ENCODE data around the gene PCSK5. TPM values are rescaled to one million over a fixed set of nuclear protein-coding genes. Genes with fewer than 3 reads are reported as not detected.
A peak's percentile ranks its signal among the peaks of the same experiment; 100 is the strongest.

The PCSK5 gene
- total RNA-seq, result 10 to 100 TPM in 4 of 5 experiments, 1 to 10 TPM in 1; 5.2 to 35.0 (median 24.6) TPM
- polyA plus RNA-seq, result 10 to 100 TPM; 17.3 to 19.1 TPM
- 104 reads per million, percentile 85 among the genes with 10 or more reads in this experiment for total RNA-seq

- Histone ChIP-seq H3K27ac (ENCODE audit: low read depth, low read length) (peak within 1 kb of the TSS; percentile 77), H3K27me3 (ENCODE audit: control insufficient read depth in 2 of 2, insufficient read depth in 2 of 2, low read length in 2 of 2) (no peaks in the 10 kb centered on the region), H3K4me3 (ENCODE audit: low read length) (peak within 1 kb of the TSS; percentile 70), H3K4me1 (ENCODE audit: control insufficient read depth in 2 of 2, insufficient read depth in 2 of 2, low read length in 2 of 2) (peaks cover 0 to 15% of the 10 kb centered on the region in 2 donors), H3K36me3 (ENCODE audit: control insufficient read depth in 2 of 3, insufficient read depth in 3 of 3, low read length in 3 of 3) (peaks cover 0 to 6% (median 0%) of the 10 kb centered on the region in 3 experiments), H3K9me3 (ENCODE audit: control insufficient read depth in 2 of 3, low read length in 3 of 3) (no peaks in the 10 kb centered on the region)
- Mint-ChIP-seq H3K4me3 (peak within 1 kb of the TSS; percentile 91 to 99 (median 97)), H3K27ac (peak within 1 kb of the TSS; percentile 81 to 95 (median 90)), H3K4me1 (peaks cover 35 to 59% (median 49%) of the 10 kb centered on the region in 7 donors), H3K9me3 (no peaks in the 10 kb centered on the region), H3K36me3 (no peaks in the 10 kb centered on the region), H3K27me3 (peaks cover 0 to 50% (median 0%) of the 10 kb centered on the region in 5 donors)
- ChIA-PET CTCF (interaction anchor here (1.0 kb wide), 1 partner anchor 38 kb away, joined by 3 read pairs; no protein-coding TSS in a partner anchor), POLR2A (interaction anchor here (0.6 to 1.9 kb wide), 11 partner anchors 19 to 863 kb away, joined by 3 to 8 read pairs (median 3); partner anchors contain the start of gene CARNMT1)
- ATAC-seq (peak; percentile 95), DNase-seq (peak; percentile 65 to 94 (median 90))
- intact Hi-C loops (cut with micrococcal nuclease), result loop anchor here (1.0 to 10.0 kb wide), 19 partner anchors 20 to 1288 kb away; partner anchors contain the start of genes CARNMT1 (in 2 of the 2), GCNT1 (in 2 of the 2), NMRK1 (in 2 of the 2) and OSTF1 (in 2 of the 2)
Observed at GRCh38 chr9:75890472-75891276, at the start of gene PCSK5. PCSK5 (plus strand) TSS chr9:75890673; CDS start chr9:75891182, 509 bp downstream.

- Mint-ChIP-seq H3K9me3 (peaks cover 0 to 8% (median 0%) of the 10 kb centered on the region in 11 donors), H3K27me3 (peaks cover 0 to 4% (median 0%) of the 10 kb centered on the region in 5 donors), H3K36me3 (no peaks in the 10 kb centered on the region), H3K27ac (no peak overlapping the region), H3K4me1 (no peaks in the 10 kb centered on the region), H3K4me3 (no peak overlapping the region)
- DNase-seq (no peak), ATAC-seq (no peak)
- H3K9me3 ChIP-seq (ENCODE audit: control insufficient read depth in 2 of 3, low read length in 3 of 3), result no peaks in the 10 kb centered on the region
- ChIA-PET POLR2A (no interaction called here), CTCF (no interaction called here)
- no peaks in the 10 kb centered on the region for H3K27me3 ChIP-seq (ENCODE audit: control insufficient read depth in 2 of 2, insufficient read depth in 2 of 2, low read length in 2 of 2)
- H3K4me1 ChIP-seq (ENCODE audit: control insufficient read depth in 2 of 2, insufficient read depth in 2 of 2, low read length in 2 of 2), result no peaks in the 10 kb centered on the region
- H3K4me3 ChIP-seq (ENCODE audit: low read length), result no peak overlapping the region
- intact Hi-C loops (cut with micrococcal nuclease), result no loop called here
- no peak overlapping the region for H3K27ac ChIP-seq (ENCODE audit: low read depth, low read length)
- H3K36me3 ChIP-seq (ENCODE audit: control insufficient read depth in 2 of 3, insufficient read depth in 3 of 3, low read length in 3 of 3), result no peaks in the 10 kb centered on the region
Observed at GRCh38 chr9:75844321-75844720, 46.2 kb upstream of the PCSK5 start.

GRCh38 chr9:75845806-75846205, 44.7 kb upstream of the PCSK5 start:
- Histone ChIP-seq H3K4me3 (ENCODE audit: low read length) (no peak overlapping the region), H3K4me1 (ENCODE audit: control insufficient read depth in 2 of 2, insufficient read depth in 2 of 2, low read length in 2 of 2) (no peaks in the 10 kb centered on the region), H3K36me3 (ENCODE audit: control insufficient read depth in 2 of 3, insufficient read depth in 3 of 3, low read length in 3 of 3) (no peaks in the 10 kb centered on the region), H3K9me3 (ENCODE audit: control insufficient read depth in 2 of 3, low read length in 3 of 3) (no peaks in the 10 kb centered on the region), H3K27me3 (ENCODE audit: control insufficient read depth in 2 of 2, insufficient read depth in 2 of 2, low read length in 2 of 2) (no peaks in the 10 kb centered on the region), H3K27ac (ENCODE audit: low read depth, low read length) (no peak overlapping the region)
- Mint-ChIP-seq H3K27ac (no peak overlapping the region), H3K9me3 (peaks cover 0 to 8% (median 0%) of the 10 kb centered on the region in 11 donors), H3K36me3 (no peaks in the 10 kb centered on the region), H3K4me1 (no peaks in the 10 kb centered on the region), H3K4me3 (no peak overlapping the region), H3K27me3 (peaks cover 0 to 4% (median 0%) of the 10 kb centered on the region in 5 donors)
- ChIA-PET CTCF (interaction anchor here (0.5 to 0.6 kb wide), 2 partner anchors 18 to 375 kb away, joined by 4 to 5 read pairs; no protein-coding TSS in a partner anchor), POLR2A (no interaction called here)
- ATAC-seq (no peak), DNase-seq (no peak)
- intact Hi-C loops (cut with micrococcal nuclease), result no loop called here

GRCh38 chr9:75847085-75847484, 43.4 kb upstream of the PCSK5 start:
- Mint-ChIP-seq H3K27me3 (peaks cover 0 to 2% (median 0%) of the 10 kb centered on the region in 5 donors), H3K36me3 (peaks cover 0 to 3% (median 0%) of the 10 kb centered on the region in 5 donors)
- POLR2A ChIA-PET, result interaction anchor here (0.5 kb wide), 1 partner anchor 11 kb away, joined by 3 read pairs; no protein-coding TSS in a partner anchor

GRCh38 chr9:75850459-75851200, 39.8 kb upstream of the PCSK5 start:
- Mint-ChIP-seq H3K27me3 (no peaks in the 10 kb centered on the region), H3K9me3 (no peaks in the 10 kb centered on the region), H3K36me3 (peaks cover 0 to 3% (median 0%) of the 10 kb centered on the region in 5 donors), H3K27ac (no peak overlapping the region), H3K4me3 (no peak overlapping the region), H3K4me1 (no peaks in the 10 kb centered on the region)
- H3K4me1 ChIP-seq (ENCODE audit: control insufficient read depth in 2 of 2, insufficient read depth in 2 of 2, low read length in 2 of 2), result no peaks in the 10 kb centered on the region
- no peak overlapping the region for H3K4me3 ChIP-seq (ENCODE audit: low read length)
- H3K27me3 ChIP-seq (ENCODE audit: control insufficient read depth in 2 of 2, insufficient read depth in 2 of 2, low read length in 2 of 2), result no peaks in the 10 kb centered on the region
- intact Hi-C loops (cut with micrococcal nuclease), result no loop called here
- ATAC-seq, result no peak
- DNase-seq, result no peak
- H3K36me3 ChIP-seq (ENCODE audit: control insufficient read depth in 2 of 3, insufficient read depth in 3 of 3, low read length in 3 of 3), result no peaks in the 10 kb centered on the region
- CTCF ChIA-PET, result no interaction called here
- H3K9me3 ChIP-seq (ENCODE audit: control insufficient read depth in 2 of 3, low read length in 3 of 3), result no peaks in the 10 kb centered on the region
- POLR2A ChIA-PET, result no interaction called here
- H3K27ac ChIP-seq (ENCODE audit: low read depth, low read length), result no peak overlapping the region

More at GRCh38 chr9:75847085-75847484, 43.4 kb upstream of the PCSK5 start:
- Mint-ChIP-seq H3K4me1 (no peaks in the 10 kb centered on the region), H3K4me3 (no peak overlapping the region), H3K9me3 (peaks cover 0 to 8% (median 0%) of the 10 kb centered on the region in 11 donors), H3K27ac (no peak overlapping the region)
- ATAC-seq (no peak), DNase-seq (no peak)
- no peaks in the 10 kb centered on the region for H3K36me3 ChIP-seq (ENCODE audit: control insufficient read depth in 2 of 3, insufficient read depth in 3 of 3, low read length in 3 of 3)
- CTCF ChIA-PET, result no interaction called here
- H3K9me3 ChIP-seq (ENCODE audit: control insufficient read depth in 2 of 3, low read length in 3 of 3), result no peaks in the 10 kb centered on the region
- H3K4me1 ChIP-seq (ENCODE audit: control insufficient read depth in 2 of 2, insufficient read depth in 2 of 2, low read length in 2 of 2), result no peaks in the 10 kb centered on the region
- intact Hi-C loops (cut with micrococcal nuclease), result no loop called here
- H3K27ac ChIP-seq (ENCODE audit: low read depth, low read length), result no peak overlapping the region
- no peaks in the 10 kb centered on the region for H3K27me3 ChIP-seq (ENCODE audit: control insufficient read depth in 2 of 2, insufficient read depth in 2 of 2, low read length in 2 of 2)
- H3K4me3 ChIP-seq (ENCODE audit: low read length), result no peak overlapping the region

GRCh38 chr9:75851917-75852316, 38.6 kb upstream of the PCSK5 start:
- peaks cover 0 to 5% (median 0%) of the 10 kb centered on the region in 5 donors for H3K27me3 Mint-ChIP-seq
- no peaks in the 10 kb centered on the region for H3K9me3 ChIP-seq (ENCODE audit: control insufficient read depth in 2 of 3, low read length in 3 of 3)
- CTCF ChIA-PET, result no interaction called here

More at GRCh38 chr9:75851917-75852316, 38.6 kb upstream of the PCSK5 start:
- no peaks in the 10 kb centered on the region for H3K27me3 ChIP-seq (ENCODE audit: control insufficient read depth in 2 of 2, insufficient read depth in 2 of 2, low read length in 2 of 2)
- H3K36me3 ChIP-seq (ENCODE audit: control insufficient read depth in 2 of 3, insufficient read depth in 3 of 3, low read length in 3 of 3), result no peaks in the 10 kb centered on the region
- Mint-ChIP-seq H3K4me3 (no peak overlapping the region), H3K36me3 (peaks cover 0 to 3% (median 0%) of the 10 kb centered on the region in 5 donors), H3K27ac (no peak overlapping the region), H3K4me1 (no peaks in the 10 kb centered on the region), H3K9me3 (no peaks in the 10 kb centered on the region)
- no peaks in the 10 kb centered on the region for H3K4me1 ChIP-seq (ENCODE audit: control insufficient read depth in 2 of 2, insufficient read depth in 2 of 2, low read length in 2 of 2)
- POLR2A ChIA-PET, result no interaction called here
- H3K4me3 ChIP-seq (ENCODE audit: low read length), result no peak overlapping the region
- no peak for ATAC-seq
- no peak overlapping the region for H3K27ac ChIP-seq (ENCODE audit: low read depth, low read length)
- intact Hi-C loops (cut with micrococcal nuclease), result no loop called here
- DNase-seq, result no peak

Data from naive thymus-derived CD4-positive, alpha-beta T cell (primary cell).